GM12892 (cell line): ENCODE measurements around the gene DTX1.
A peak's percentile ranks its signal among the peaks of the same experiment; 100 is the strongest.

ENCODE experiments used
- DNase-seq: peaks from one replicate; pipeline ENCODE4 v3.0.0; 2011; ENCODE audit not compliant: insufficient read length
- FAIRE-seq: peaks from 2 replicates; lab custom pipeline; 2011; peaks lifted over from hg19 to GRCh38; lab: Jason Lieb, UNC
- POLR2A ChIP-seq: IDR thresholded peaks from 2 replicates; pipeline ENCODE4 v1.6.1; 2011; ENCODE audit warnings: low read depth, low read length, control low read depth
- POLR2AphosphoS5 ChIP-seq: IDR thresholded peaks from 2 replicates; pipeline ENCODE4 v1.6.1; 2011; ENCODE audit warnings: low read depth, low read length, control low read depth
- TAF1 ChIP-seq: IDR thresholded peaks from 2 replicates; pipeline ENCODE4 v1.6.1; 2011; ENCODE audit warnings: low read depth, mild to moderate bottlenecking, control low read depth, low read length, borderline replicate concordance

DTX1 gene

GRCh38 chr12:113057565-113058485, 1.3 kb downstream of the DTX1 start:
- FAIRE-seq (no peak), DNase-seq (no peak)
- TF ChIP-seq POLR2A (no peak), POLR2AphosphoS5 (no peak), TAF1 (no peak)

GRCh38 chr12:113058553-113058952, 2.0 kb downstream of the DTX1 start:
- TF ChIP-seq TAF1, result no peak
- TF ChIP-seq POLR2AphosphoS5, result no peak
- TF ChIP-seq POLR2A, result no peak
- FAIRE-seq, result no peak
- DNase-seq, result no peak

- FAIRE-seq, result no peak
- no peak for DNase-seq
- TF ChIP-seq TAF1 (no peak), POLR2A (no peak), POLR2AphosphoS5 (no peak)
Measured at GRCh38 chr12:113059071-113059595, 2.6 kb downstream of the DTX1 start.

GRCh38 chr12:113060336-113060960, 3.9 kb downstream of the DTX1 start:
- FAIRE-seq (no peak), DNase-seq (no peak)
- TF ChIP-seq POLR2A, result no peak
- TF ChIP-seq TAF1, result no peak
- no peak for TF ChIP-seq POLR2AphosphoS5

GRCh38 chr12:113061061-113061694, 4.6 kb downstream of the DTX1 start:
- no peak for DNase-seq
- FAIRE-seq, result peak; percentile 42
- TF ChIP-seq POLR2A, result no peak
- no peak for TF ChIP-seq TAF1
- no peak for TF ChIP-seq POLR2AphosphoS5

- FAIRE-seq (peak; percentile 33), DNase-seq (no peak)
- TF ChIP-seq POLR2A (no peak), POLR2AphosphoS5 (no peak), TAF1 (no peak)
Measured at GRCh38 chr12:113062502-113063395, 6.2 kb downstream of the DTX1 start.

GRCh38 chr12:113063396-113064350, 7.1 kb downstream of the DTX1 start:
- FAIRE-seq (no peak), DNase-seq (no peak)
- TF ChIP-seq POLR2AphosphoS5 (no peak), TAF1 (no peak), POLR2A (no peak)

GRCh38 chr12:113064395-113065125, 8.0 kb downstream of the DTX1 start:
- DNase-seq (no peak), FAIRE-seq (no peak)
- TF ChIP-seq TAF1, result no peak
- no peak for TF ChIP-seq POLR2AphosphoS5
- no peak for TF ChIP-seq POLR2A

GRCh38 chr12:113065126-113066007, 8.8 kb downstream of the DTX1 start:
- no peak for DNase-seq
- TF ChIP-seq POLR2AphosphoS5 (no peak), POLR2A (no peak), TAF1 (no peak)
- no peak for FAIRE-seq
